COLO668 (cell line): ENCODE results near the gene DNHD1.
A peak's percentile ranks its signal among the peaks of the same experiment; 100 is the strongest.
"Not testable (repeated sequence)": the region's sequence is repeated elsewhere in the genome, so short reads cannot be mapped to it uniquely, and the experiment has no call there.

Source experiments
- DNase-seq: peaks from one replicate; lab custom pipeline; 2025; ENCODE audit not compliant: unreplicated experiment; lab: John Stamatoyannopoulos, UW

DNHD1 gene

GRCh38 chr11:6476571-6476970 is 20.5 kb upstream of the DNHD1 start:
- DNase-seq: no peak

GRCh38 chr11:6480299-6480914 is 16.7 kb upstream of the DNHD1 start:
- DNase-seq: no peak

- peak; percentile 97 for DNase-seq
These were observed 15.8 kb upstream of the DNHD1 start, which contains the start of the genes ARFIP2 and TIMM10B for GRCh38 chr11:6481012-6481923. Gene ARFIP2, minus strand, starts transcription at chr11:6481331. Its CDS starts 910 bp downstream, at chr11:6480421. Gene TIMM10B, plus strand, starts transcription at chr11:6481501. Its CDS starts 16 bp downstream, at chr11:6481517.

GRCh38 chr11:6481924-6482275 is 15.2 kb upstream of the DNHD1 start:
- peak; percentile 19 for DNase-seq

GRCh38 chr11:6482441-6482840 is 14.6 kb upstream of the DNHD1 start:
- DNase-seq: no peak

- no peak for DNase-seq
These were observed 14.1 kb upstream of the DNHD1 start for GRCh38 chr11:6483015-6483414.

GRCh38 chr11:6485661-6486060 is 11.4 kb upstream of the DNHD1 start:
- no peak for DNase-seq

GRCh38 chr11:6486256-6486655 is 10.8 kb upstream of the DNHD1 start:
- no peak for DNase-seq

GRCh38 chr11:6486938-6487337 is 10.1 kb upstream of the DNHD1 start:
- no peak for DNase-seq

- DNase-seq: no peak
These were observed 8.7 kb upstream of the DNHD1 start for GRCh38 chr11:6488342-6488741.

- no peak for DNase-seq
These were observed 8.3 kb upstream of the DNHD1 start for GRCh38 chr11:6488821-6489220.

- no peak for DNase-seq
These were observed 7.8 kb upstream of the DNHD1 start for GRCh38 chr11:6489306-6489705.

- no peak for DNase-seq
These were observed 1.0 kb downstream of the DNHD1 start for GRCh38 chr11:6498121-6498520.

- no peak for DNase-seq
These were observed 1.5 kb downstream of the DNHD1 start for GRCh38 chr11:6498544-6498943.

GRCh38 chr11:6502382-6502781 is 5.3 kb downstream of the DNHD1 start:
- no peak for DNase-seq

GRCh38 chr11:6504166-6504565 is 7.1 kb downstream of the DNHD1 start:
- no peak for DNase-seq

GRCh38 chr11:6505577-6506240 is 8.6 kb downstream of the DNHD1 start:
- DNase-seq: peak; percentile 9

GRCh38 chr11:6516865-6517264 is 19.8 kb downstream of the DNHD1 start:
- DNase-seq: no peak

GRCh38 chr11:6520265-6520664 is 23.2 kb downstream of the DNHD1 start:
- DNase-seq: no peak

- not testable (repeated sequence) for DNase-seq
These were observed 24.9 kb downstream of the DNHD1 start for GRCh38 chr11:6521946-6522345.

GRCh38 chr11:6523253-6523652 is 26.2 kb downstream of the DNHD1 start:
- no peak for DNase-seq
